Neuronal stem cell (in vitro differentiated cells): ENCODE data around the gene VENTX.

ENCODE experiments used
- DNase-seq: peaks from one replicate; pipeline ENCODE4 v3.0.0-alpha.2; 2013; ENCODE audit warnings: low spot score
- H2AFZ ChIP-seq: one replicate; pipeline ENCODE4 v1.6.1; 2013; ENCODE audit warnings: mild to moderate bottlenecking, low read length, inconsistent platforms
- H2AK5ac ChIP-seq: 2 replicates; pipeline ENCODE4 v1.6.1; 2013; ENCODE audit warnings: low read depth, mild to moderate bottlenecking, inconsistent platforms, low read length, moderate library complexity, mixed read lengths
- H2BK120ac ChIP-seq: 2 replicates; pipeline ENCODE4 v1.6.1; 2013; ENCODE audit warnings: low read depth, mild to moderate bottlenecking, inconsistent platforms, low read length, moderate library complexity, mixed read lengths
- H2BK12ac ChIP-seq: one replicate; pipeline ENCODE4 v1.6.1; 2013; ENCODE audit warnings: low read length, inconsistent platforms
- H2BK15ac ChIP-seq: 2 replicates; pipeline ENCODE4 v1.6.1; 2013; ENCODE audit warnings: mild to moderate bottlenecking, low read length, inconsistent platforms, mixed read lengths
- H2BK5ac ChIP-seq: one replicate; pipeline ENCODE4 v1.6.1; 2013; ENCODE audit warnings: inconsistent platforms, mild to moderate bottlenecking, low read length, moderate library complexity
- H3K14ac ChIP-seq: one replicate; pipeline ENCODE4 v1.6.1; 2013; ENCODE audit warnings: low read length, inconsistent platforms
- H3K18ac ChIP-seq: 2 replicates; pipeline ENCODE4 v1.6.1; 2013; ENCODE audit warnings: low read length, inconsistent platforms
- H3K23ac ChIP-seq: 2 replicates; pipeline ENCODE4 v1.6.1; 2013; ENCODE audit warnings: low read depth, mild to moderate bottlenecking, mixed read lengths, low read length, inconsistent platforms; ENCODE audit not compliant: poor library complexity
- H3K27ac ChIP-seq: replicated peaks from 3 replicates; pipeline ENCODE4 v1.5.1; 2013; ENCODE audit warnings: low read length, inconsistent platforms
- H3K27me3 ChIP-seq, 3 experiments: 2 replicates each; pipeline ENCODE4 v1.6.1; 2013; ENCODE audit warnings: low read length in 3 of 3, mild to moderate bottlenecking in 2 of 3, inconsistent platforms in 1 of 3, low read depth in 1 of 3, mixed read lengths in 1 of 3, moderate library complexity in 1 of 3; ENCODE audit not compliant: control insufficient read depth in 3 of 3, insufficient read depth in 3 of 3
- H3K36me3 ChIP-seq, 2 donors: replicated peaks in 1 of 2; 2 replicates each; pipeline ENCODE4 v1.6.1; 2013; ENCODE audit warnings: low read length in 2 of 2; ENCODE audit not compliant: control insufficient read depth in 2 of 2, insufficient read depth in 2 of 2
- H3K4ac ChIP-seq: 2 replicates; pipeline ENCODE4 v1.6.1; 2013; ENCODE audit warnings: inconsistent platforms, mild to moderate bottlenecking, low read length, moderate library complexity
- H3K4me1 ChIP-seq, 2 donors: 1 replicate in 1 of 2; 2 replicates in 1 of 2; pipeline ENCODE4 v1.6.1; 2013; ENCODE audit warnings: low read length in 2 of 2, low read depth in 1 of 2; ENCODE audit not compliant: control insufficient read depth in 2 of 2, insufficient read depth in 1 of 2
- H3K4me2 ChIP-seq: one replicate; pipeline ENCODE4 v1.6.1; 2013; ENCODE audit warnings: mild to moderate bottlenecking, low read length, inconsistent platforms; ENCODE audit not compliant: insufficient read depth, poor library complexity, severe bottlenecking
- H3K4me3 ChIP-seq, 2 donors: 2 replicates each; pipeline ENCODE4 v1.5.1; 2013; ENCODE audit warnings: low read length in 2 of 2, mild to moderate bottlenecking in 2 of 2, inconsistent platforms in 1 of 2, moderate library complexity in 1 of 2
- H3K79me1 ChIP-seq: one replicate; pipeline ENCODE4 v1.6.1; 2013; ENCODE audit warnings: low read depth, mild to moderate bottlenecking, inconsistent platforms, low read length, moderate library complexity
- H3K9ac ChIP-seq: one replicate; pipeline ENCODE4 v1.6.1; 2013; ENCODE audit warnings: mild to moderate bottlenecking, low read depth, low read length, inconsistent platforms; ENCODE audit not compliant: poor library complexity
- H3K9me3 ChIP-seq, 2 donors: replicated peaks in 1 of 2; 2 replicates each; pipeline versions ENCODE3 to v1.6.1; 2013; ENCODE audit warnings: low read length in 2 of 2, mild to moderate bottlenecking in 2 of 2, inconsistent platforms in 1 of 2, low read depth in 1 of 2, mixed read lengths in 1 of 2, moderate library complexity in 1 of 2; ENCODE audit not compliant: control insufficient read depth in 2 of 2, insufficient read depth in 1 of 2
- H4K8ac ChIP-seq: one replicate; pipeline ENCODE4 v1.6.1; 2013; ENCODE audit warnings: low read depth, mild to moderate bottlenecking, inconsistent platforms, low read length, moderate library complexity
- H4K91ac ChIP-seq: one replicate; pipeline ENCODE4 v1.6.1; 2013; ENCODE audit warnings: low read length, low read depth, mild to moderate bottlenecking, inconsistent platforms; ENCODE audit not compliant: poor library complexity
- WGBS, 2 donors: extraction: QIAGEN DNeasy Blood & Tissue Kit; methylation state at CpG; one replicate each; pipeline ENCODE4 v1.1.7; 2013; ENCODE audit warnings: missing lambda C conversion rate in 2 of 2, mixed read lengths in 1 of 2; ENCODE audit not compliant: insufficient read length in 2 of 2, insufficient replicate concordance in 1 of 2; ENCODE audit errors: extremely low coverage in 2 of 2; 5-methylcytosine and 5-hydroxymethylcytosine counted together

VENTX gene

GRCh38 chr10:133189726-133190125 lies 47.9 kb upstream of the VENTX start:
- H2AFZ ChIP-seq: no peak overlapping the region
- no CpG with 5 or more reads among the region's 14 CpGs for WGBS, 2 donors
- DNase-seq: no peak

GRCh38 chr10:133190225-133190624 lies 47.4 kb upstream of the VENTX start:
- no peak overlapping the region for H3K4me3 ChIP-seq
- H3K36me3 ChIP-seq: peaks cover 0 to 2% of the 10 kb centered on the region in 2 donors
- no peak overlapping the region for H3K4ac ChIP-seq
- no peak overlapping the region for H2AFZ ChIP-seq
- no peak overlapping the region for H3K4me2 ChIP-seq
- H2BK120ac ChIP-seq: no peak overlapping the region
- H3K4me1 ChIP-seq: peaks cover 5% of the 10 kb centered on the region in 2 donors
- no peak overlapping the region for H2BK15ac ChIP-seq
- no peak overlapping the region for H2BK5ac ChIP-seq
- H3K23ac ChIP-seq: no peak overlapping the region
- peaks cover 3 to 7% of the 10 kb centered on the region in 2 donors for H3K9me3 ChIP-seq
- no peak for DNase-seq
- H3K79me1 ChIP-seq: peaks cover 6% of the 10 kb centered on the region
- no peak overlapping the region for H3K14ac ChIP-seq
- no peak overlapping the region for H3K9ac ChIP-seq
- H4K91ac ChIP-seq: no peak overlapping the region
- no peak overlapping the region for H3K27ac ChIP-seq
- H4K8ac ChIP-seq: no peak overlapping the region
- H2BK12ac ChIP-seq: no peak overlapping the region
- H3K18ac ChIP-seq: no peak overlapping the region
- H3K27me3 ChIP-seq: peaks cover 0 to 8% (median 0%) of the 10 kb centered on the region in 3 experiments
- H2AK5ac ChIP-seq: no peak overlapping the region
- WGBS, 2 donors: no CpG with 5 or more reads among the region's 10 CpGs

More at GRCh38 chr10:133189726-133190125, 47.9 kb upstream of the VENTX start:
- Histone ChIP-seq H3K36me3 (peaks cover 0 to 2% of the 10 kb centered on the region in 2 donors), H3K4me1 (peaks cover 5% of the 10 kb centered on the region in 2 donors), H2BK12ac (no peak overlapping the region), H3K9me3 (peaks cover 3 to 7% of the 10 kb centered on the region in 2 donors), H3K14ac (peak overlapping the region; percentile 82), H3K18ac (no peak overlapping the region), H4K8ac (no peak overlapping the region), H3K4me3 (no peak overlapping the region), H2BK120ac (no peak overlapping the region), H3K23ac (no peak overlapping the region), H3K27me3 (peaks cover 0 to 8% (median 0%) of the 10 kb centered on the region in 3 experiments), H3K4me2 (no peak overlapping the region), H3K4ac (no peak overlapping the region), H3K9ac (peak overlapping the region; percentile 21), H2AK5ac (peak overlapping the region; percentile 43), H3K27ac (no peak overlapping the region), H4K91ac (no peak overlapping the region), H2BK15ac (no peak overlapping the region), H3K79me1 (peaks cover 8% of the 10 kb centered on the region), H2BK5ac (peak overlapping the region; percentile 39)

GRCh38 chr10:133191651-133192050 lies 46.0 kb upstream of the VENTX start:
- Histone ChIP-seq H3K27me3 (peaks cover 0 to 8% (median 0%) of the 10 kb centered on the region in 3 experiments), H2BK120ac (no peak overlapping the region), H3K36me3 (peaks cover 0 to 2% of the 10 kb centered on the region in 2 donors), H2AK5ac (no peak overlapping the region), H2BK5ac (no peak overlapping the region), H4K91ac (no peak overlapping the region), H3K27ac (no peak overlapping the region), H3K14ac (no peak overlapping the region), H3K4me2 (no peak overlapping the region), H3K18ac (no peak overlapping the region), H3K4ac (no peak overlapping the region), H2BK15ac (no peak overlapping the region), H3K4me3 (no peak overlapping the region), H3K4me1 (no peaks in the 10 kb centered on the region), H3K79me1 (peaks cover 6% of the 10 kb centered on the region), H3K9me3 (peaks cover 3 to 7% of the 10 kb centered on the region in 2 donors), H2AFZ (no peak overlapping the region), H2BK12ac (no peak overlapping the region), H3K23ac (no peak overlapping the region), H4K8ac (no peak overlapping the region), H3K9ac (no peak overlapping the region)
- WGBS, 2 donors: no CpG with 5 or more reads among the region's 4 CpGs
- DNase-seq: no peak

GRCh38 chr10:133194151-133194550 lies 43.5 kb upstream of the VENTX start:
- H2BK120ac ChIP-seq: no peak overlapping the region
- DNase-seq: no peak
- no peaks in the 10 kb centered on the region for H3K36me3 ChIP-seq
- H3K9ac ChIP-seq: no peak overlapping the region
- no peak overlapping the region for H2BK5ac ChIP-seq
- WGBS, 2 donors: no CpG with 5 or more reads among the region's 4 CpGs
- H2AFZ ChIP-seq: no peak overlapping the region
- H2AK5ac ChIP-seq: no peak overlapping the region
- no peak overlapping the region for H2BK12ac ChIP-seq
- H3K27ac ChIP-seq: no peak overlapping the region
- no peak overlapping the region for H3K4ac ChIP-seq
- peaks cover 0 to 8% (median 0%) of the 10 kb centered on the region in 3 experiments for H3K27me3 ChIP-seq
- H3K79me1 ChIP-seq: peaks cover 1% of the 10 kb centered on the region
- no peak overlapping the region for H3K4me3 ChIP-seq
- no peak overlapping the region for H2BK15ac ChIP-seq
- no peak overlapping the region for H3K18ac ChIP-seq
- H3K23ac ChIP-seq: no peak overlapping the region
- peaks cover 3% of the 10 kb centered on the region in 2 donors for H3K9me3 ChIP-seq
- H3K4me1 ChIP-seq: no peaks in the 10 kb centered on the region
- H3K4me2 ChIP-seq: no peak overlapping the region
- no peak overlapping the region for H4K8ac ChIP-seq
- H4K91ac ChIP-seq: no peak overlapping the region
- no peak overlapping the region for H3K14ac ChIP-seq
